Spleen (tissue), 7 donors: Measurements from ENCODE around the gene ELOA.

Experiments used
- POLR2A ChIP-seq, 3 donors: fragments of 450-650 bp; IDR thresholded peaks; one replicate each; pipeline ENCODE4 v1.5.1; 2017; ENCODE audit warnings: antibody characterized with exemption in 3 of 3, mild to moderate bottlenecking in 1 of 3
- TF ChIP-seq, protein P1 (sequence below), 11 experiments: fragments of 200-600 bp in 7 of 11; fragments of 450-650 bp in 4 of 11; sonication (generic) in 4 of 11; IDR thresholded peaks in 8 of 11; conservative IDR thresholded peaks in 3 of 11; 1 replicate in 7 of 11; 2 replicates in 4 of 11; pipeline versions ENCODE4 v1.4.0 to v1.8.0; 2016 to 2021; ENCODE audit warnings: antibody characterized with exemption in 11 of 11, inconsistent platforms in 4 of 11, mild to moderate bottlenecking in 1 of 11
- donor health status: DM: no; HTN: no; CAD: no; lungs with moderate emphysema.
- donor health status: DM: no; HTN: no; CAD: no.
- donor health status: DM: no; HTN: no; CAD: no.

- TF ChIP-seq, protein P1, sequence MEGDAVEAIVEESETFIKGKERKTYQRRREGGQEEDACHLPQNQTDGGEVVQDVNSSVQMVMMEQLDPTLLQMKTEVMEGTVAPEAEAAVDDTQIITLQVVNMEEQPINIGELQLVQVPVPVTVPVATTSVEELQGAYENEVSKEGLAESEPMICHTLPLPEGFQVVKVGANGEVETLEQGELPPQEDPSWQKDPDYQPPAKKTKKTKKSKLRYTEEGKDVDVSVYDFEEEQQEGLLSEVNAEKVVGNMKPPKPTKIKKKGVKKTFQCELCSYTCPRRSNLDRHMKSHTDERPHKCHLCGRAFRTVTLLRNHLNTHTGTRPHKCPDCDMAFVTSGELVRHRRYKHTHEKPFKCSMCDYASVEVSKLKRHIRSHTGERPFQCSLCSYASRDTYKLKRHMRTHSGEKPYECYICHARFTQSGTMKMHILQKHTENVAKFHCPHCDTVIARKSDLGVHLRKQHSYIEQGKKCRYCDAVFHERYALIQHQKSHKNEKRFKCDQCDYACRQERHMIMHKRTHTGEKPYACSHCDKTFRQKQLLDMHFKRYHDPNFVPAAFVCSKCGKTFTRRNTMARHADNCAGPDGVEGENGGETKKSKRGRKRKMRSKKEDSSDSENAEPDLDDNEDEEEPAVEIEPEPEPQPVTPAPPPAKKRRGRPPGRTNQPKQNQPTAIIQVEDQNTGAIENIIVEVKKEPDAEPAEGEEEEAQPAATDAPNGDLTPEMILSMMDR (IDR thresholded peaks at IDR 0.05 in 8 of 11, conservative IDR thresholded peaks at IDR 0.05 in 3 of 11): no peak
- no peak for TF ChIP-seq POLR2A (IDR thresholded peaks at IDR 0.05)
Measured at GRCh38 chr1:23788695-23789094, 45.4 kb downstream of the ELOA start.
